HuH-7 (cell line): ENCODE measurements around the gene CMTM4.
"Not testable (repeated sequence)": the region's sequence is repeated elsewhere in the genome, so short reads cannot be mapped to it uniquely, and the experiment has no call there.

ENCODE experiments used
- DNase-seq: peaks from one replicate; pipeline ENCODE4 v3.0.0; 2011; ENCODE audit warnings: low spot score

CMTM4 gene

GRCh38 chr16:66673691-66674090, 22.9 kb downstream of the CMTM4 start:
- no peak for DNase-seq

GRCh38 chr16:66670691-66671388, 25.7 kb downstream of the CMTM4 start:
- no peak for DNase-seq

DNA sequence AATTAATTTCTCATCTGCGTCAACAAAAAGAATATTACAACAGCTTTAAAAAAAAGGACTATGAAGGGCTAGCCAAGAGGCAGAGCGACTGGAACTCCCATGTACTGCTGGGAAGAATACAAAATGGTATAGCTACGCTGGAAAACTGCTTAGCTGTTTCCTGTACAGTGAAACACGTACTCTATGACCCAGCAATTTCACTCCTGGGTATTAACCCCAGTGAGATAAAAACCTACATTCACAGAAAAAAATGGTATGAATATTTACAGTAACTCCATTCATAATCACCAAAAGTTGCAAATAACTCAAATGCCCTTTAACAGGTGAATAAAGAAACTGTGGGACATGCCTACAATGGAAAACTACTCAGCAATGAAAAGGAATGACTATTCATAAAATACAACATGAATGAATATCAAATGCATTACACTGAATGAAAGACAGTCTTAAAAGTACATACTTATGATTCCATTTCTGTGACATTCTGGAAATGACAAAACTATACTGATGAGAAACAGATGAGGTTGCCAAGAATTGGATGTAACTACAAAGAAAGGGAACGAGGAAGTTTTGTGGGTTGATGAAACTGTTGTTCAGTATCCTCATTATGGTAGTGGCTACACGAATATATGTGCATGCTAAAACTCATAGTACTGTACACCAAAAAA, 27.6 kb downstream of the CMTM4 start:
- no peak for DNase-seq

DNA sequence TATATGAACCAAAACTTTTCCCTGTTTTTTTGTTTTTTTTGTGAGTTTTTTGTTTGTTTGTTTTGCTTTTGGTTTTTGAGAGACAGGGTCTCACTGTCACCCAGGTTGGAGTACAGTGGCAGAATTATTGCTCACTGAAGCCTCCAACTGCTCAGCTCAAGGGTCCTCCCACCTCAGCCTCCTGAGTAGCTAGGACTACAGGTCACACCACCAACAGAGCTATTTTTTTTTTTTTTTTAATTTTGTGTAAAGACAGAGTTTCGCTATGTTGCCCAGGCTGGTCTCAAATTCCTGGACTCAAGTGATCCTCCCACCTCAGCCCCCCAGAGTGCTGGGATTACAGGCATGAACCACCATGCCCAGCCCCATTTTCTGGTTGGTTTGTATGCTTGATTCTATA, 28.6 kb downstream of the CMTM4 start:
- DNase-seq, result no peak

GRCh38 chr16:66662445-66663194, 33.9 kb downstream of the CMTM4 start:
- DNase-seq, result peak; percentile 38

GRCh38 chr16:66661671-66662346, 34.7 kb downstream of the CMTM4 start:
- not testable (repeated sequence) for DNase-seq

- DNase-seq, result no peak
These were observed 35.4 kb downstream of the CMTM4 start for GRCh38 chr16:66661210-66661560.

- peak; percentile 62 for DNase-seq
These were observed 35.9 kb downstream of the CMTM4 start for GRCh38 chr16:66660422-66661209.

GRCh38 chr16:66658860-66659190, 37.7 kb downstream of the CMTM4 start:
- no peak for DNase-seq

- DNase-seq, result no peak
These were observed 38.2 kb downstream of the CMTM4 start for GRCh38 chr16:66658143-66658859.

GRCh38 chr16:66656547-66656946, 40.0 kb downstream of the CMTM4 start:
- no peak for DNase-seq

DNA sequence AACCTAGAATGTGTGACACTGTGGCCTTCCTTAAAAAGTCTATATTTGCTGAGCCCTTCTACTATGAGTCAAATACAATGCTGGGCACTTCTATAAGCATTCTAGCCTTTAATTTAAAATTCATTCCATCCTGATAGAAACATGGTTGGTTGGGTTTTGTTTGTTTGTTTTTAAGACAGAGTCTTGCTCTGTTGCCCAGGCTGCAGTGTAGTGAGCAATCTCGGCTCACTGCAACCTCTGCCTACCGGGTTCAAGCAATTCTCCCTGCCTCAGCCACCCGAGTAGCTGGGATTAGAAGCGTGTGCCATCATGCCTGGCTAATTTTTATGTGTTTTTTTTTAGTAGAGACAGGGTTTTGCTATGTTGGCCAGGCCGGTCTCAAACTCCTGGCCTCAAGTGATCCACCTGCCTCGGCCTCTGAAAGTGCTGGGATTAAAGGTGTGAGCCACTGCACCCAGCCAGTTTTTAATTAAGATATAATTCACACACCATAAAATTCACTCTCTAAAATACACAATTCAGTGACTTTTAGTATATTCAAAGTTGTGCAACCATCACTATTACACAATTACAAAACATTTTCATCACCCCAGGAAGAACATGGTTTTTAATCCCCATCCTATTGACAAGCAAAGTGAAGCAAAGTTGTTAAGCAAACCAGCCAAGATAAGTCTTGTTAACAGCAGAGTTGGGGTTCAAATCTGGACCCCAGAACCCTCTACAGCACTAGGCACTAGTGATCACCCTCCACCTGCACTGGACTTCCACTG, 42.8 kb downstream of the CMTM4 start:
- no peak for DNase-seq

- no peak for DNase-seq
These were observed 43.7 kb downstream of the CMTM4 start for GRCh38 chr16:66652661-66653360.

- no peak for DNase-seq
These were observed 44.6 kb downstream of the CMTM4 start for GRCh38 chr16:66651965-66652364.

DNA sequence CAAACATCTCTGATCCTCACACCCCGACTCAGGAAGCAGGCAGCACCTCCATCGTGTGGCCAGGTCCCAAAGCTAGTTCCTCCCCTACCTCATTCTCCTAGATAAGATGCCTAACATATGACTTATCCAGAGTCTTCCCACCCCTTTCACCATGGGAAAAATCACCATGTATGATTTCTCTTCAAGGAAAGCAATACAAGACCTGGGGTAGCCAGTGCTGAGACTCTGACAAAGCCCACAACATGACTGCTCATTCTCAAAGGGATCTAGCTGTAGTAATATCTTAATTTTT, 45.1 kb downstream of the CMTM4 start:
- no peak for DNase-seq

- DNase-seq, result peak; percentile 64
These were observed 45.7 kb downstream of the CMTM4 start for GRCh38 chr16:66650707-66651473.

DNA sequence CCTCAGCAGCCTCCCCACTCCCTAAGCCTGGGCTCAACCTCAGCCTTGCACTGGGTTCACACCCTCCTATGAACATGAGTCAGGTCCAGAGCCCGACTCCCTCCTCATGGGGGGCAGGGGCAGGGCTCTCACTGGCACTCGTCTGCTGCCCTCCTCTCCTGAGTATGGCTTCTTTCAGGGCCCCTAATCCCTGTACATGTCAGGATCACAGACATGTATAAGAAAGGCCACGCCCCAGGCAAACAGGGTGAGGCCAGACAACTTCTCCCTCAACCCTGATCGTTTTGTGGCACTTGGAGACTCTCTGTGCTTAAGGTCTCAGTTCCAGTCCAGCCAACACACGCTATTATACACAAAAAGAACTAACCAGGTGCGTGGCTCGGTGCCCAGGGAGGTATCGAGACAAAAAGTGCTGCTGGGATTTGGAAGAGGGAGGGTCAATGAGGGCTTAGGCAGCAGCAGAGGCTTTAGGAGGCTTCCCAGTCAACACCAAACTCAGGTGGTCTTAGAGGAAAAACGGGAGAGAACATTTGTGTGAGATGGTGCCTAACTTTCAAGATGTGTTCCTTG, 46.8 kb downstream of the CMTM4 start:
- no peak for DNase-seq

GRCh38 chr16:66649167-66649566, 47.4 kb downstream of the CMTM4 start:
- no peak for DNase-seq

DNA sequence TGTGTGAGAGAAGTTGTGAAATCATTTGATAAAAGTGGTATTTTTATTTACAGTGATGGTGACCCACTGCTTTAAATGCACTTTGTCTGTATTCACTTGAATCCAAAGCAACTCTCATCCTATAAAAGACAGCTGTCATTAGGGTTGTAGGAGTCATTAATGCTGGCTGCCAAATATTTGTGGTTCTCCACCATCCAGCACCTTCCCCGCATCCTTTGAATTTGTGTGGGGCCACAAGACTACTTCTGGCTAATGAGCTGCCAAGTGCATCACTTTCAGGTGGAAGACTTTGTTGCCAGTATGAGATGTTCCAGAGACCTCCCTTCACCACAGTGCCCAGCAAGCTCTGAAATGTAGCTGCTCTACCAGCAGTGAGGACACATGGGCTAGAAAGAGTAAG, 48.7 kb downstream of the CMTM4 start:
- DNase-seq, result no peak
